ENCODE measurements around the gene MBTPS1. TPM values are rescaled to one million over a fixed set of nuclear protein-coding genes. Genes with fewer than 3 reads are reported as not detected.

Gene MBTPS1
- total and polyA plus RNA-seq, 4 donors, result 21.1 to 65.0 (median 30.8) TPM

DNA sequence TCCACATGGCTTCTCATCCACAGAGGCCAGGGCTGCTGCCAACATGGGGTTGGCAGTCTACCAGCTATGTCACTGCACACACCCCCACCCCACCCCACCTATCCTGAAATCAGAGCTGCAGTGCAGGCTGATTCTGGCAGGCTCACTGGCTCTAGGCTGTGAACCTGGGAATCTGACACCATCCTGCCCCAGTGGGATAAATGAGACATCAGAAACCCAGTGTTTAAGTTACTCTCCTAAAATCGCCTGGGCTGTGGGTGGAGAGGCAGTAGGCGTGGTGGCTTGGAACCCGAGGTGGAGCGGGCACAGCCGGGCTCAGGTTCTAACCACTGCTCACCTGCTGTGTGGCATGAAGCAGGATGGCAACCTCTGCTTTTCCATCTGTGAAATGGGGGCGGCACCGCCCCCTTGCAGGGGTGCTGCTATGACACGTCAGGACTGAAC lies 79.7 kb downstream of the MBTPS1 start:
- H3K4me3 ChIP-seq (ENCODE audit: low read depth in 1 of 3, low read length in 3 of 3), result no peak overlapping the region
- no peaks in the 10 kb centered on the region for H3K36me3 ChIP-seq (ENCODE audit: control insufficient read depth in 4 of 4, insufficient read depth in 3 of 4, low read depth in 1 of 4, low read length in 3 of 4)
- 94% methylated on average over 8 of the region's 8 CpGs for WGBS
- no peaks in the 10 kb centered on the region for H3K27me3 ChIP-seq (ENCODE audit: control insufficient read depth in 4 of 4, insufficient read depth in 4 of 4, low read length in 3 of 4)
- DNase-seq (ENCODE audit: low spot score), result no peak
- peaks cover 0 to 2% (median under 1%) of the 10 kb centered on the region in 4 donors for H3K9me3 ChIP-seq (ENCODE audit: control insufficient read depth in 4 of 4, low read length in 3 of 4)
- TF ChIP-seq GABPA (IDR thresholded peaks at IDR 0.05 in 1 of 2, conservative IDR thresholded peaks at IDR 0.05 in 1 of 2) (no peak), FOXA2 (IDR thresholded peaks at IDR 0.05) (no peak), TAF1 (conservative IDR thresholded peaks at IDR 0.05) (no peak), YY1 (IDR thresholded peaks at IDR 0.05) (no peak), FOXA1 (IDR thresholded peaks at IDR 0.05) (no peak), SP1 (IDR thresholded peaks at IDR 0.05) (no peak), HNF4A (conservative IDR thresholded peaks at IDR 0.05) (no peak), EGR1 (IDR thresholded peaks at IDR 0.05; ENCODE audit: low read depth in 2 of 2) (no peak), HNF4G (IDR thresholded peaks at IDR 0.05) (no peak), RAD21 (IDR thresholded peaks at IDR 0.05) (no peak), RXRA (IDR thresholded peaks at IDR 0.05) (no peak), NR2F2 (IDR thresholded peaks at IDR 0.05) (no peak), JUND (IDR thresholded peaks at IDR 0.05) (no peak)
- TF ChIP-seq, protein P1, sequence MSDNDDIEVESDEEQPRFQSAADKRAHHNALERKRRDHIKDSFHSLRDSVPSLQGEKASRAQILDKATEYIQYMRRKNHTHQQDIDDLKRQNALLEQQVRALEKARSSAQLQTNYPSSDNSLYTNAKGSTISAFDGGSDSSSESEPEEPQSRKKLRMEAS (IDR thresholded peaks at IDR 0.05), result no peak
- TF ChIP-seq, protein P2, sequence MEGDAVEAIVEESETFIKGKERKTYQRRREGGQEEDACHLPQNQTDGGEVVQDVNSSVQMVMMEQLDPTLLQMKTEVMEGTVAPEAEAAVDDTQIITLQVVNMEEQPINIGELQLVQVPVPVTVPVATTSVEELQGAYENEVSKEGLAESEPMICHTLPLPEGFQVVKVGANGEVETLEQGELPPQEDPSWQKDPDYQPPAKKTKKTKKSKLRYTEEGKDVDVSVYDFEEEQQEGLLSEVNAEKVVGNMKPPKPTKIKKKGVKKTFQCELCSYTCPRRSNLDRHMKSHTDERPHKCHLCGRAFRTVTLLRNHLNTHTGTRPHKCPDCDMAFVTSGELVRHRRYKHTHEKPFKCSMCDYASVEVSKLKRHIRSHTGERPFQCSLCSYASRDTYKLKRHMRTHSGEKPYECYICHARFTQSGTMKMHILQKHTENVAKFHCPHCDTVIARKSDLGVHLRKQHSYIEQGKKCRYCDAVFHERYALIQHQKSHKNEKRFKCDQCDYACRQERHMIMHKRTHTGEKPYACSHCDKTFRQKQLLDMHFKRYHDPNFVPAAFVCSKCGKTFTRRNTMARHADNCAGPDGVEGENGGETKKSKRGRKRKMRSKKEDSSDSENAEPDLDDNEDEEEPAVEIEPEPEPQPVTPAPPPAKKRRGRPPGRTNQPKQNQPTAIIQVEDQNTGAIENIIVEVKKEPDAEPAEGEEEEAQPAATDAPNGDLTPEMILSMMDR (IDR thresholded peaks at IDR 0.05; ENCODE audit: low read depth, low read length, missing input control), result no peak
- TF ChIP-seq, protein P3, sequence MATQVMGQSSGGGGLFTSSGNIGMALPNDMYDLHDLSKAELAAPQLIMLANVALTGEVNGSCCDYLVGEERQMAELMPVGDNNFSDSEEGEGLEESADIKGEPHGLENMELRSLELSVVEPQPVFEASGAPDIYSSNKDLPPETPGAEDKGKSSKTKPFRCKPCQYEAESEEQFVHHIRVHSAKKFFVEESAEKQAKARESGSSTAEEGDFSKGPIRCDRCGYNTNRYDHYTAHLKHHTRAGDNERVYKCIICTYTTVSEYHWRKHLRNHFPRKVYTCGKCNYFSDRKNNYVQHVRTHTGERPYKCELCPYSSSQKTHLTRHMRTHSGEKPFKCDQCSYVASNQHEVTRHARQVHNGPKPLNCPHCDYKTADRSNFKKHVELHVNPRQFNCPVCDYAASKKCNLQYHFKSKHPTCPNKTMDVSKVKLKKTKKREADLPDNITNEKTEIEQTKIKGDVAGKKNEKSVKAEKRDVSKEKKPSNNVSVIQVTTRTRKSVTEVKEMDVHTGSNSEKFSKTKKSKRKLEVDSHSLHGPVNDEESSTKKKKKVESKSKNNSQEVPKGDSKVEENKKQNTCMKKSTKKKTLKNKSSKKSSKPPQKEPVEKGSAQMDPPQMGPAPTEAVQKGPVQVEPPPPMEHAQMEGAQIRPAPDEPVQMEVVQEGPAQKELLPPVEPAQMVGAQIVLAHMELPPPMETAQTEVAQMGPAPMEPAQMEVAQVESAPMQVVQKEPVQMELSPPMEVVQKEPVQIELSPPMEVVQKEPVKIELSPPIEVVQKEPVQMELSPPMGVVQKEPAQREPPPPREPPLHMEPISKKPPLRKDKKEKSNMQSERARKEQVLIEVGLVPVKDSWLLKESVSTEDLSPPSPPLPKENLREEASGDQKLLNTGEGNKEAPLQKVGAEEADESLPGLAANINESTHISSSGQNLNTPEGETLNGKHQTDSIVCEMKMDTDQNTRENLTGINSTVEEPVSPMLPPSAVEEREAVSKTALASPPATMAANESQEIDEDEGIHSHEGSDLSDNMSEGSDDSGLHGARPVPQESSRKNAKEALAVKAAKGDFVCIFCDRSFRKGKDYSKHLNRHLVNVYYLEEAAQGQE (IDR thresholded peaks at IDR 0.05), result no peak
- TF ChIP-seq, protein P4, sequence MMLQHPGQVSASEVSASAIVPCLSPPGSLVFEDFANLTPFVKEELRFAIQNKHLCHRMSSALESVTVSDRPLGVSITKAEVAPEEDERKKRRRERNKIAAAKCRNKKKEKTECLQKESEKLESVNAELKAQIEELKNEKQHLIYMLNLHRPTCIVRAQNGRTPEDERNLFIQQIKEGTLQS (IDR thresholded peaks at IDR 0.05), result no peak
- TF ChIP-seq, protein P5, sequence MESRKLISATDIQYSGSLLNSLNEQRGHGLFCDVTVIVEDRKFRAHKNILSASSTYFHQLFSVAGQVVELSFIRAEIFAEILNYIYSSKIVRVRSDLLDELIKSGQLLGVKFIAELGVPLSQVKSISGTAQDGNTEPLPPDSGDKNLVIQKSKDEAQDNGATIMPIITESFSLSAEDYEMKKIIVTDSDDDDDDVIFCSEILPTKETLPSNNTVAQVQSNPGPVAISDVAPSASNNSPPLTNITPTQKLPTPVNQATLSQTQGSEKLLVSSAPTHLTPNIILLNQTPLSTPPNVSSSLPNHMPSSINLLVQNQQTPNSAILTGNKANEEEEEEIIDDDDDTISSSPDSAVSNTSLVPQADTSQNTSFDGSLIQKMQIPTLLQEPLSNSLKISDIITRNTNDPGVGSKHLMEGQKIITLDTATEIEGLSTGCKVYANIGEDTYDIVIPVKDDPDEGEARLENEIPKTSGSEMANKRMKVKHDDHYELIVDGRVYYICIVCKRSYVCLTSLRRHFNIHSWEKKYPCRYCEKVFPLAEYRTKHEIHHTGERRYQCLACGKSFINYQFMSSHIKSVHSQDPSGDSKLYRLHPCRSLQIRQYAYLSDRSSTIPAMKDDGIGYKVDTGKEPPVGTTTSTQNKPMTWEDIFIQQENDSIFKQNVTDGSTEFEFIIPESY (IDR thresholded peaks at IDR 0.05), result no peak
- no peak overlapping the region for H3K9ac ChIP-seq (ENCODE audit: low read depth in 1 of 2, low read length in 2 of 2)
- no peaks in the 10 kb centered on the region for H3K4me1 ChIP-seq (ENCODE audit: control insufficient read depth in 4 of 4, insufficient read depth in 4 of 4, low read length in 3 of 4)
- no peak overlapping the region for H3K27ac ChIP-seq (ENCODE audit: low read depth in 1 of 2, low read length in 2 of 2)

All from liver (tissue), 9 donors.